OCI-LY3 (cell line): Measurements from ENCODE around the gene ZFYVE9.

Source experiments
- H2AFZ ChIP-seq: fragments of 200-600, 300-600 bp; shearing (Covaris generic); 2 replicates; pipeline ENCODE4 v1.6.0; 2014; ENCODE audit warnings: antibody characterized with exemption, low read depth, low read length
- H3K27ac ChIP-seq: fragments of 200-600, 300-600 bp; sonication (generic); 2 replicates; pipeline ENCODE4 v1.5.1; 2014; ENCODE audit warnings: mild to moderate bottlenecking, low read length, moderate library complexity, mixed read lengths
- H3K27me3 ChIP-seq: fragments of 200-600, 300-600 bp; sonication (generic); 2 replicates; pipeline ENCODE4 v1.6.1; 2014; ENCODE audit warnings: low read depth, low read length, mixed read lengths
- H3K36me3 ChIP-seq: fragments of 200-600, 300-600 bp; sonication (generic); replicated peaks from 2 replicates; pipeline ENCODE3; 2014; ENCODE audit warnings: low read depth, low read length, mixed read lengths
- H3K4me1 ChIP-seq: fragments of 300-600, 200-600 bp; sonication (generic); 2 replicates; pipeline ENCODE4 v1.6.1; 2014; ENCODE audit warnings: low read length, mixed read lengths
- H3K4me2 ChIP-seq: fragments of 200-600, 300-600 bp; sonication (generic); 2 replicates; pipeline ENCODE4 v1.6.1; 2014; ENCODE audit warnings: low read length, mixed read lengths
- H3K4me3 ChIP-seq: fragments of 300-600, 200-600 bp; sonication (generic); 2 replicates; pipeline ENCODE4 v1.5.1; 2014; ENCODE audit warnings: antibody characterized with exemption, mild to moderate bottlenecking, low read length, moderate library complexity
- H3K79me2 ChIP-seq: fragments of 300-600, 200-600 bp; shearing (Covaris generic); 2 replicates; pipeline ENCODE4 v1.6.1; 2014; ENCODE audit warnings: mild to moderate bottlenecking, low read length, mixed read lengths
- H3K9ac ChIP-seq: fragments of 300-600, 200-600 bp; shearing (Covaris generic); 2 replicates; pipeline ENCODE4 v1.6.0; 2014; ENCODE audit warnings: mild to moderate bottlenecking, low read length, moderate library complexity
- H3K9me3 ChIP-seq: fragments of 200-600, 300-600 bp; shearing (Covaris generic); 2 replicates; pipeline ENCODE4 v1.6.1; 2014; ENCODE audit warnings: low read length, mixed read lengths; ENCODE audit not compliant: insufficient read depth
- H4K20me1 ChIP-seq: fragments of 200-600, 300-600 bp; sonication (generic); 2 replicates; pipeline ENCODE4 v1.6.1; 2016; ENCODE audit warnings: low read length, mixed read lengths; ENCODE audit not compliant: insufficient read depth
- CTCF ChIP-seq: fragments of 200-600, 300-600 bp; sonication (generic); IDR thresholded peaks from 2 replicates; pipeline ENCODE4 v1.5.1; 2014; ENCODE audit warnings: antibody characterized with exemption, low read length, low read depth
- EZH2phosphoT487 ChIP-seq: fragments of 200-600 bp; shearing (Covaris generic); IDR thresholded peaks from 2 replicates; pipeline ENCODE4 v1.6.1; 2018; ENCODE audit warnings: antibody characterized with exemption, mixed run types, low read depth

The ZFYVE9 gene

GRCh38 chr1:52229494-52229893 is 87.6 kb downstream of the ZFYVE9 start:
- H4K20me1 ChIP-seq: no peaks in the 10 kb centered on the region
- H3K79me2 ChIP-seq: no peaks in the 10 kb centered on the region
- H3K27me3 ChIP-seq: no peaks in the 10 kb centered on the region
- H2AFZ ChIP-seq: no peak overlapping the region
- no peak overlapping the region for H3K4me2 ChIP-seq
- H3K27ac ChIP-seq: no peak overlapping the region
- no peak overlapping the region for H3K9ac ChIP-seq
- H3K36me3 ChIP-seq: no peaks in the 10 kb centered on the region
- no peaks in the 10 kb centered on the region for H3K4me1 ChIP-seq
- H3K9me3 ChIP-seq: no peaks in the 10 kb centered on the region
- H3K4me3 ChIP-seq: no peak overlapping the region
- TF ChIP-seq CTCF (no peak), EZH2phosphoT487 (no peak)

- TF ChIP-seq EZH2phosphoT487 (no peak), CTCF (no peak)
- Histone ChIP-seq H3K79me2 (no peaks in the 10 kb centered on the region), H4K20me1 (peaks cover 14% of the 10 kb centered on the region), H3K36me3 (no peaks in the 10 kb centered on the region), H3K9me3 (no peaks in the 10 kb centered on the region), H3K4me3 (no peak overlapping the region), H3K4me2 (no peak overlapping the region), H3K4me1 (peaks cover 1% of the 10 kb centered on the region; the same call in 1 of the 2 replicates), H3K9ac (no peak overlapping the region), H3K27ac (no peak overlapping the region), H2AFZ (no peak overlapping the region), H3K27me3 (peaks cover 22% of the 10 kb centered on the region)
These were observed 91.6 kb downstream of the ZFYVE9 start for GRCh38 chr1:52233463-52233862.

DNA sequence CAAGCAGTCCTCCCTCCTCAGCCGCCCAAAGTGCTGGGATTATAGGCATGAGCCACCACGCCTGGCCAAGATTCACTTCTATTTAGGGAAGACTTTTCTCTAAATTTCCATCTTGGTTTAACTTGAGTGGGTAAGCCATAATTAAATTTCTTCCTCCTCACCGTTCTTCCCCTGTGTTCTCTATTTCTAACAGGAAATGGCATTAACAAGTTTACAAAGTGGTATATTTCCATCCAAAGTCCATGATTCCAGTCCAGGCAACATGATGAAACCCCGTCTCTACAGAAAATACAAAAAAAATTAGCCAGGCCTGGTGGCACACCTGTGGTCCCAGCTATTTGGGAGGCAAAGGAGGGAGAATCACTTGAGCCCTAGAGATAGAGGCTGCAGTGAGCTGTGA is 92.1 kb downstream of the ZFYVE9 start:
- peaks cover 28% of the 10 kb centered on the region for H3K27me3 ChIP-seq
- H3K79me2 ChIP-seq: no peaks in the 10 kb centered on the region
- no peak overlapping the region for H2AFZ ChIP-seq
- no peak for TF ChIP-seq EZH2phosphoT487
- TF ChIP-seq CTCF: no peak
- no peaks in the 10 kb centered on the region for H3K36me3 ChIP-seq
- H3K27ac ChIP-seq: no peak overlapping the region
- H4K20me1 ChIP-seq: peaks cover 19% of the 10 kb centered on the region
- H3K4me2 ChIP-seq: no peak overlapping the region
- H3K9me3 ChIP-seq: no peaks in the 10 kb centered on the region
- peaks cover 7% of the 10 kb centered on the region for H3K4me1 ChIP-seq
- no peak overlapping the region for H3K4me3 ChIP-seq
- H3K9ac ChIP-seq: no peak overlapping the region

- Histone ChIP-seq H3K27ac (no peak overlapping the region), H3K4me3 (no peak overlapping the region), H3K4me2 (no peak overlapping the region), H3K36me3 (no peaks in the 10 kb centered on the region), H3K9ac (no peak overlapping the region), H4K20me1 (peaks cover 25% of the 10 kb centered on the region), H3K79me2 (no peaks in the 10 kb centered on the region), H2AFZ (no peak overlapping the region), H3K27me3 (peaks cover 32% of the 10 kb centered on the region), H3K4me1 (peaks cover 13% of the 10 kb centered on the region), H3K9me3 (no peaks in the 10 kb centered on the region)
- TF ChIP-seq EZH2phosphoT487 (no peak), CTCF (no peak)
These were observed 92.8 kb downstream of the ZFYVE9 start for GRCh38 chr1:52234708-52235107.
